ENCODE measurements around the gene TRAF7. TPM values are rescaled to one million over a fixed set of nuclear protein-coding genes. Genes with fewer than 3 reads are reported as not detected.

The TRAF7 gene
- total and polyA plus RNA-seq, 2 of the 8 experiments (the other 6 are each of a cell fraction or from before 2014, with no cell fraction given), result 96.8 to 148 TPM

DNA sequence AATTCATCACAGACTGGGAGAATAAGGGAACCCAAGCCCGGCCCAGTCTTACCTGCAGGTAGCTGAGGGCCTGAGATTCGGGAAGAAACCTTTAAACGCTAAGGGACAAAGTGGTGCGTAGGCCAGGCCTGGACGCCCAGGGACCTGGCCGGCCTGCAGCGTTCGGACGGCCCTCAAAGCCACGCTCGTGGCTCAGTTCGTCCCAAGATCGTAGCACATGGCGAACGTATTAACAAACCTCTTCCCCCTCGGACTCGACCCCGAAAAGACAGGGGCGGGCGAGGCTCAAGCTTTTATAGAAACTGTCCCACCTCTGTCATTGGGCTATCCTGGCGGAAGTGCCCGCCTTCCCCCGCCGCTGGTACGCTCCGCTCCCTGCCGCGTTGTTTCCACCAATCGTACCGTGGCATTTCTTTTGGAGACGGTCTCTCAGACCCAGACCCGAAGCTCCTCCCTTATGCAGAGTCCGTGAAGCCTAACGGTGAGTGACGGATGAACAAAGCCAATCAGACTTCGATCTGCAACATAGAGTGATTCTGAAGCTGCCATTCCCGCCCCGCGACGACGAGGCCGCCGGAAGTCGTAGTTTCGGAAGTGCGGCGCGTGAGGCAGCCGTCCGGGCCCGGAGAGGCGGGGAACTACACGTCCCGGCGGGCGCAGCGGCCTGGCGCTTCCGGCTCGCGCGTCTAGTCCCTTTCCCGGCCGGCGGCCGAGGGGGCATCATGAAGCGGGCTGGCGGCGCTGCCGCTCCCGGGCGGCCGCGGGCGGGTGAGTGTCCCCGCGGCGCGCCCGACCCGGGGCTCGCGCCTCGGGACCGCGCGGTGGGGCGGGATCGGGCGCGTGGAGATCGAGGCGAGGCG lies at the start of gene TRAF7 (continued):
- TF ChIP-seq, protein P1, sequence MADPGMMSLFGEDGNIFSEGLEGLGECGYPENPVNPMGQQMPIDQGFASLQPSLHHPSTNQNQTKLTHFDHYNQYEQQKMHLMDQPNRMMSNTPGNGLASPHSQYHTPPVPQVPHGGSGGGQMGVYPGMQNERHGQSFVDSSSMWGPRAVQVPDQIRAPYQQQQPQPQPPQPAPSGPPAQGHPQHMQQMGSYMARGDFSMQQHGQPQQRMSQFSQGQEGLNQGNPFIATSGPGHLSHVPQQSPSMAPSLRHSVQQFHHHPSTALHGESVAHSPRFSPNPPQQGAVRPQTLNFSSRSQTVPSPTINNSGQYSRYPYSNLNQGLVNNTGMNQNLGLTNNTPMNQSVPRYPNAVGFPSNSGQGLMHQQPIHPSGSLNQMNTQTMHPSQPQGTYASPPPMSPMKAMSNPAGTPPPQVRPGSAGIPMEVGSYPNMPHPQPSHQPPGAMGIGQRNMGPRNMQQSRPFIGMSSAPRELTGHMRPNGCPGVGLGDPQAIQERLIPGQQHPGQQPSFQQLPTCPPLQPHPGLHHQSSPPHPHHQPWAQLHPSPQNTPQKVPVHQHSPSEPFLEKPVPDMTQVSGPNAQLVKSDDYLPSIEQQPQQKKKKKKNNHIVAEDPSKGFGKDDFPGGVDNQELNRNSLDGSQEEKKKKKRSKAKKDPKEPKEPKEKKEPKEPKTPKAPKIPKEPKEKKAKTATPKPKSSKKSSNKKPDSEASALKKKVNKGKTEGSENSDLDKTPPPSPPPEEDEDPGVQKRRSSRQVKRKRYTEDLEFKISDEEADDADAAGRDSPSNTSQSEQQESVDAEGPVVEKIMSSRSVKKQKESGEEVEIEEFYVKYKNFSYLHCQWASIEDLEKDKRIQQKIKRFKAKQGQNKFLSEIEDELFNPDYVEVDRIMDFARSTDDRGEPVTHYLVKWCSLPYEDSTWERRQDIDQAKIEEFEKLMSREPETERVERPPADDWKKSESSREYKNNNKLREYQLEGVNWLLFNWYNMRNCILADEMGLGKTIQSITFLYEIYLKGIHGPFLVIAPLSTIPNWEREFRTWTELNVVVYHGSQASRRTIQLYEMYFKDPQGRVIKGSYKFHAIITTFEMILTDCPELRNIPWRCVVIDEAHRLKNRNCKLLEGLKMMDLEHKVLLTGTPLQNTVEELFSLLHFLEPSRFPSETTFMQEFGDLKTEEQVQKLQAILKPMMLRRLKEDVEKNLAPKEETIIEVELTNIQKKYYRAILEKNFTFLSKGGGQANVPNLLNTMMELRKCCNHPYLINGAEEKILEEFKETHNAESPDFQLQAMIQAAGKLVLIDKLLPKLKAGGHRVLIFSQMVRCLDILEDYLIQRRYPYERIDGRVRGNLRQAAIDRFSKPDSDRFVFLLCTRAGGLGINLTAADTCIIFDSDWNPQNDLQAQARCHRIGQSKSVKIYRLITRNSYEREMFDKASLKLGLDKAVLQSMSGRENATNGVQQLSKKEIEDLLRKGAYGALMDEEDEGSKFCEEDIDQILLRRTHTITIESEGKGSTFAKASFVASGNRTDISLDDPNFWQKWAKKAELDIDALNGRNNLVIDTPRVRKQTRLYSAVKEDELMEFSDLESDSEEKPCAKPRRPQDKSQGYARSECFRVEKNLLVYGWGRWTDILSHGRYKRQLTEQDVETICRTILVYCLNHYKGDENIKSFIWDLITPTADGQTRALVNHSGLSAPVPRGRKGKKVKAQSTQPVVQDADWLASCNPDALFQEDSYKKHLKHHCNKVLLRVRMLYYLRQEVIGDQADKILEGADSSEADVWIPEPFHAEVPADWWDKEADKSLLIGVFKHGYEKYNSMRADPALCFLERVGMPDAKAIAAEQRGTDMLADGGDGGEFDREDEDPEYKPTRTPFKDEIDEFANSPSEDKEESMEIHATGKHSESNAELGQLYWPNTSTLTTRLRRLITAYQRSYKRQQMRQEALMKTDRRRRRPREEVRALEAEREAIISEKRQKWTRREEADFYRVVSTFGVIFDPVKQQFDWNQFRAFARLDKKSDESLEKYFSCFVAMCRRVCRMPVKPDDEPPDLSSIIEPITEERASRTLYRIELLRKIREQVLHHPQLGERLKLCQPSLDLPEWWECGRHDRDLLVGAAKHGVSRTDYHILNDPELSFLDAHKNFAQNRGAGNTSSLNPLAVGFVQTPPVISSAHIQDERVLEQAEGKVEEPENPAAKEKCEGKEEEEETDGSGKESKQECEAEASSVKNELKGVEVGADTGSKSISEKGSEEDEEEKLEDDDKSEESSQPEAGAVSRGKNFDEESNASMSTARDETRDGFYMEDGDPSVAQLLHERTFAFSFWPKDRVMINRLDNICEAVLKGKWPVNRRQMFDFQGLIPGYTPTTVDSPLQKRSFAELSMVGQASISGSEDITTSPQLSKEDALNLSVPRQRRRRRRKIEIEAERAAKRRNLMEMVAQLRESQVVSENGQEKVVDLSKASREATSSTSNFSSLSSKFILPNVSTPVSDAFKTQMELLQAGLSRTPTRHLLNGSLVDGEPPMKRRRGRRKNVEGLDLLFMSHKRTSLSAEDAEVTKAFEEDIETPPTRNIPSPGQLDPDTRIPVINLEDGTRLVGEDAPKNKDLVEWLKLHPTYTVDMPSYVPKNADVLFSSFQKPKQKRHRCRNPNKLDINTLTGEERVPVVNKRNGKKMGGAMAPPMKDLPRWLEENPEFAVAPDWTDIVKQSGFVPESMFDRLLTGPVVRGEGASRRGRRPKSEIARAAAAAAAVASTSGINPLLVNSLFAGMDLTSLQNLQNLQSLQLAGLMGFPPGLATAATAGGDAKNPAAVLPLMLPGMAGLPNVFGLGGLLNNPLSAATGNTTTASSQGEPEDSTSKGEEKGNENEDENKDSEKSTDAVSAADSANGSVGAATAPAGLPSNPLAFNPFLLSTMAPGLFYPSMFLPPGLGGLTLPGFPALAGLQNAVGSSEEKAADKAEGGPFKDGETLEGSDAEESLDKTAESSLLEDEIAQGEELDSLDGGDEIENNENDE (IDR thresholded peaks at IDR 0.05; ENCODE audit: insufficient replicate concordance, low read length), result no peak
- no peak for TF ChIP-seq MAFK (IDR thresholded peaks at IDR 0.05; ENCODE audit: low read depth, low read length)
- peak; percentile 99 for TF ChIP-seq TAF7 (optimal IDR thresholded peaks at IDR 0.05; ENCODE audit: borderline replicate concordance, low read depth, low read length)
- TF ChIP-seq SP1 (IDR thresholded peaks at IDR 0.05; ENCODE audit: low read depth, low read length), result peak; percentile 93
- no peak; the same call in 1 of the 2 replicates for TF ChIP-seq SRF (IDR thresholded peaks at IDR 0.05; ENCODE audit: low read depth, low read length)
- TF ChIP-seq ZNF274 (IDR thresholded peaks at IDR 0.05; ENCODE audit: borderline replicate concordance, extremely low read depth, low read length), result no peak
- peak; percentile 38 for TF ChIP-seq NANOG (IDR thresholded peaks at IDR 0.05; ENCODE audit: insufficient read depth, low read depth, low read length, poor library complexity, severe bottlenecking)
- peak; percentile 100 for TF ChIP-seq POLR2AphosphoS5 (IDR thresholded peaks at IDR 0.05; ENCODE audit: low read depth, low read length)
- no peak for TF ChIP-seq RNF2 (IDR thresholded peaks at IDR 0.05; ENCODE audit: borderline replicate concordance, low read depth, low read length, missing control alignments, poor library complexity, severe bottlenecking)
